KOPT-K1 (cell line): Measurements from ENCODE around the gene HPCAL1.

Experiments used
- H3K27ac ChIP-seq: fragments of 200-600 bp; sonication (generic); 2 replicates; pipeline ENCODE4 v1.5.1; 2016; ENCODE audit warnings: antibody characterized with exemption, mild to moderate bottlenecking, low read depth, low read length; ENCODE audit not compliant: poor library complexity, severe bottlenecking
- H3K36me3 ChIP-seq: fragments of 200-600 bp; sonication (generic); 2 replicates; pipeline ENCODE4 v1.5.1; 2017; ENCODE audit warnings: antibody characterized with exemption, mild to moderate bottlenecking, low read length, moderate library complexity; ENCODE audit not compliant: insufficient read depth
- H3K9me3 ChIP-seq: fragments of 200-600 bp; sonication (generic); 2 replicates; pipeline ENCODE4 v1.5.1; 2017; ENCODE audit warnings: antibody characterized with exemption, low read length, mild to moderate bottlenecking; ENCODE audit not compliant: insufficient read depth, poor library complexity, severe bottlenecking

Gene HPCAL1

GRCh38 chr2:10326707-10327594, 24.2 kb downstream of the HPCAL1 start:
- H3K36me3 ChIP-seq, result no peaks in the 10 kb centered on the region
- H3K9me3 ChIP-seq, result no peaks in the 10 kb centered on the region
- no peak overlapping the region for H3K27ac ChIP-seq

DNA sequence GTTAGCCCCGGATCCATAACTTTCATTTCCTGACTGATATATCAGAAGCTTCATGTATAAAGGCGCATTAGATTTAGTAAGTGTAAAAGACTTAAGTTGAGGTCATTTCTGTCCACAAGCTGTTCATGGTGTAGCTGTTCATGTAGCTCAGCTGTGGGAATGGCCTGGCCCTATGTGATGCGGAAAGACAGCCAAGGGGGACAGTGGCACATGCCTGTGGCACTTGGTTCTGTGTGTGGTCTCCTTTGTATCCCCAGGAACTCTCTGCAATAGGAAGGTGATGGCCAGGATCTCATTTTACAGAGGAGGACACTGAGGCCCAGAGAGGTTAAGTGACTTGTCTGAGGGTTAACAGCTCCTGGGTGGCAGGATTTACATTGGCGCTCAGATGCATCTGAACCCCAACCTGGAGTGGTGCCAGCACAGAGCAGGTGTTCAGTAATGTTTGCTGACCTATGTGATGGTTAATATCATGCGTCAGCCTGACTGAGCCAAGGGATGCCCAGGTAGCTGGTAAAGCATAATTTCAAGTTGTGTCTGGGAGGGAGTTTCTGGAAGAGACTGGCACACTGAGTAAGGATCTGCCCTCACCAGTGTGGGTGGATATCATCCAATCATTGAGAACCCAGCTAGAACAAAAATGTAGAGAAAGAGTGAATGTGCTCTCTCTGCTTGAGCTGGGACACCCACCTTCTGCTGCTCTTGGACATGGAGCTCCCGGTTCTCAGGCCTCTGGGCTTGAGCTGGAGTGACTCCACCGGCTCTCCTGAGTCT, 25.4 kb downstream of the HPCAL1 start:
- Histone ChIP-seq H3K9me3 (no peaks in the 10 kb centered on the region), H3K36me3 (no peaks in the 10 kb centered on the region), H3K27ac (no peak overlapping the region)

- Histone ChIP-seq H3K27ac (peak overlapping the region; percentile 64), H3K36me3 (no peaks in the 10 kb centered on the region), H3K9me3 (no peaks in the 10 kb centered on the region)
These were observed 26.2 kb downstream of the HPCAL1 start for GRCh38 chr2:10328670-10329579.

GRCh38 chr2:10329580-10329879, 26.8 kb downstream of the HPCAL1 start:
- H3K36me3 ChIP-seq, result no peaks in the 10 kb centered on the region
- H3K9me3 ChIP-seq, result no peaks in the 10 kb centered on the region
- peak overlapping the region; percentile 64 for H3K27ac ChIP-seq

DNA sequence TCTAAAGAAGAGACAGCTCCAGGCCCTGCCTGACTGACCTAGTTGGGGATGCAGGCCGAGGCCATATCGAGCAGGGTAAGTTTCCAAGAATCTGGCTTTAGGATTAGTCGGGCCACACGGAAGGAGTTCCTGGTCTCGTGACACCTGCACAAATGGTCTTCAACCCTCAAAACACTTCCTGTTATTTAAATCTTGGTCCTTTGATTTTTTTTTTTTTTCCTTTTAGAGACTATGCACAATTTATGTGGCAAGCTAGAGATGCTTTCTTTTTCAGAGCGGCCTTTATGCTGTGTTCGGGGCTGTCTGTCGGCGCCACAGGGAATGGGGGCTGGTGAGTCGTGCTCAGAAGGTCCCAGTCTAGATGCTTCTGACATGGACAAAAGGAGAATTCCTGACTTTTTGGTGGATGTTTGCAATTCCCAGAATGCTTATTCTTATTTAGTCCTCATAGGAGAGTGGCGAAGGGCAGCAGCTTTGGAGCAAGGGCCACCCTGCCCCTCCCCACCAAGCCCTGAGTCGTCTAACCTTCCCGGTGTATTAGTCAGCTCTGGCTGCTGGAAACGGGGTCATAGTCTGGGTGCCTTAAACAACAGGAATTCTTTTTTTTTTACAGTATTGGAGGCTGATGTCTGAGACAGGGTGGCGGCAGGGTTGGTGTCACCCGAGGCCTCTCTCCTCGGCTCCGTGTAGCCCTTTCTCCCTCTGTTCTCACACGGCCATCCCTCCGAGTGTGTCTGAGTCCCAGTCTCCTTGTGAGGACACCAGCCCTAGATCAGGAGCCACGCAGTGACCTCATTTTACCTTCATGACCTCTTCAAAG, 27.4 kb downstream of the HPCAL1 start:
- H3K9me3 ChIP-seq, result peaks cover 3% of the 10 kb centered on the region
- no peaks in the 10 kb centered on the region for H3K36me3 ChIP-seq
- peak overlapping the region; percentile 64 for H3K27ac ChIP-seq

DNA sequence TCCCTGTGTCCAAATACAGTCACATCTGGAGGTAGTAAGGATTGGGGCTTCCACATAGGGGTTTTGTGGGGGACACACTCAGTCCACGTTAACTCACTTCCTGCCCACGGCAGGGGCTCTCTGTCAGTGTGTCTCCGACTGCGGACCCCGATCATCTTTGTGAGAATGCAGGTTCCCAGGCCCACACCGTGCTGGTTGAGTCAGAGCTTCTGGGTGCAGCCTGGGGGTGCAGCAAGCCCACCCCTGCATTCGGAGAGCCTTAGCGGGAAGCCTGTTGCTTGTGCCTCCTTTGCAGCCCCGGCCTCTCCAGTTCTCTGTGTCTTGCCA, 28.0 kb downstream of the HPCAL1 start:
- Histone ChIP-seq H3K9me3 (peaks cover 7% of the 10 kb centered on the region), H3K36me3 (no peaks in the 10 kb centered on the region), H3K27ac (peak overlapping the region; percentile 64)

DNA sequence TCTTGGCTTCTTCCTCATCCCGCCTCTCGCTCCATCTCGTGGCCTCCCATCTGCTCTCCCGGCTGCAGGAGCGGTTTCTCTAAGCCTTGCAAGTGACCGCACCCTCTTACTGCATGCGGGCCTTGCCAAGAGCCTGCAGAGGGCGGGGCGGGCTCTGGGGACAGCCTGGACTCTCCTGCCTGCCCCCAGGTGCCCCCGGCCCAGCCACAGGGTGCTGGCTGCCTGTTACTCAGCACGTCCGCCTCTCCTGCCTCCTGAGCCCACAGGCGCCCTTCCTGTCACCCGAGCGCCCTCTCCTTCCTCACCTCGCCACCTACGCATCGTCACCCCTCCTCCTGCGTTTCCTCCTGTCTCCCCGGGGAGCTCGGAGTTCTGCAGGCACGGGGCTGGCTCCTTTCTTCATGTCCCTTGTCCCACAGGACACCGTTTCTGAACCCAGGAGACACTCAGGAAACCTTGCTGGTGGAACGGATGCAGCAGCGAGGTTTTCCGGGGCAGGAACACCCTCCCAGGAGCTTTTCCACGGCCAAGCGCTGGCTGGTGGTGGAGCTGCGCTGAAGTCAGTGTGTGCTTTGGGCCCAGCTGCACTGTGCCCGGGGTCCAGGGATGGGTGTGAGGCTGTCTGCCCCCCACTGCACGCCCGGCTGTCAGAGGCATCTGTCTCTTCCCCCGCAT, 28.5 kb downstream of the HPCAL1 start:
- Histone ChIP-seq H3K27ac (peak overlapping the region; percentile 64), H3K9me3 (peaks cover 7% of the 10 kb centered on the region), H3K36me3 (no peaks in the 10 kb centered on the region)

DNA sequence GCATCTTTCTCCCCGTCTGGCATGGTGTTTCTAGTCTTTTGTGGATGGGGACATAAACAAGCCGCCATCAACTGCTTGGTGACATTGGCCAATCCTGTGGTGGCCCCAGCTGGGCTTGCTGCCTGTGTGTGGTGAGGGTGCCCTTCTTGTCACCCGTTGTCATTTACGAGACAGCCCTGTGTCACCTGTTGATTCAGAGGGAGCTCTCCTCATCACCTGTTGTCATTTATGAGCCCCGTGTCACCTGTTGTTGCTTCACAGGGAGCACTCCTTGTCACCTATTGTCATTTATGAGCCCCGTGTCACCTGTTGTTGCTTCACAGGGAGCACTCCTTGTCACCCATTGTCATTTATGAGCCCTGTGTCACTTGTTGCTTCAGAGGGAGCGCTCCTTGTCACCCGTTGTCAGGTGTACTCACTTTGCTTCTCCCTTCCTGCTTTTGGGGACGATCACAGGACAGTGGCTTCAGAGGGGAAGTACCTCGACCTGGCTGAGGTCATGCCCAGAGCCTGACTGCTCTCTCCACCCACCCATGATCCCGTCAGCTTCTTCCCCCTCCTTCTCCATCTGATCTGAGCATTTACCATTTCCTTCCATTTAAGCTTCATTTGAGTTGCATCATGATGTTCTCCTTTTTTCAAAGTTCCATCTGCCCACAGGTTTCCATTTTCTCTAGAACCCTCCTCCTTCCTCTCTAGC, 29.1 kb downstream of the HPCAL1 start:
- Histone ChIP-seq H3K9me3 (peaks cover 7% of the 10 kb centered on the region), H3K27ac (peak overlapping the region; percentile 64)

DNA sequence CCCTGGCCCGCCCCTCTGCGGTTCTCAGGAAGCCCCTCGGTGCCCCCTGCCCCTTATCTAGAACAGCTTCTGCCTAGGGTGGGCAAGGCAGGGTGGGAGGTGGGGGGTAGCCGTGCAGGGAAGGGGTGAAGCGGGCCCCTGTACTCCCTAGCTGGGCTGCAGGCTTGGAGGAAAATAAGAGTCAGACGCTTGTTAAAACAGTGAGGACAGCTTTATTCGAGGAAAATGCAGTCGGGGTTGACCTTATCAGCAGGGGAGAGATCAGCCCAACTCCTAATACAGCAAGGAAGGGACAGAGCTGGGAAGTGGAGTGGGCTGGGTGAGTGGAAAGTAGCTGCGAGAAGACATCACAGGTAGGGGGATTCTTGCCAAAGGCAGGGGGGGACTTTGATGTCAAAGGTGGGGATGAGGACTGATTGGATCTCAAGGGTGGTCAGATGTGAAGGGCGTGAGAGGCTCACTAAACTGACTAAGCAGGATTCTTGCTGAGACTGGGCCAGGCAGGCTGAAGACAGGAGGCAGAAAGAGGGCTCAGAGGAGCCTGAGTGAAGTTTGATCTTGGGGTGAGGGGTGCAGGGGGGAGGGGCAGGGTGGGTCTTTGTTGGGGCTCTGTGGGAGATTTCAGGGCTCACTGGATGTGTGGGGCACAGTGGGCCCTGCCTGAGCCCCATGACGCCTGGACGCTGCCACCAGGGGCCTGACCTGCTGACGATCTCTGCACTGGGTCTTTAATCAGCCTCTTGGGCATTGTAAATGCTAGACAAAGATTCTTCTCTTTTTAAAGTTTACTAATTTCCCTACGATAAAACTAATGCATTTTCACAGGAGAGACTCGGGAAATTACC, 29.9 kb downstream of the HPCAL1 start:
- Histone ChIP-seq H3K9me3 (peaks cover 7% of the 10 kb centered on the region), H3K27ac (peak overlapping the region; percentile 64), H3K36me3 (no peaks in the 10 kb centered on the region)

More for the DNA sequence above, 29.1 kb downstream of the HPCAL1 start:
- no peaks in the 10 kb centered on the region for H3K36me3 ChIP-seq

GRCh38 chr2:10333247-10333613, 30.5 kb downstream of the HPCAL1 start:
- Histone ChIP-seq H3K27ac (no peak overlapping the region), H3K9me3 (peaks cover 7% of the 10 kb centered on the region), H3K36me3 (no peaks in the 10 kb centered on the region)

DNA sequence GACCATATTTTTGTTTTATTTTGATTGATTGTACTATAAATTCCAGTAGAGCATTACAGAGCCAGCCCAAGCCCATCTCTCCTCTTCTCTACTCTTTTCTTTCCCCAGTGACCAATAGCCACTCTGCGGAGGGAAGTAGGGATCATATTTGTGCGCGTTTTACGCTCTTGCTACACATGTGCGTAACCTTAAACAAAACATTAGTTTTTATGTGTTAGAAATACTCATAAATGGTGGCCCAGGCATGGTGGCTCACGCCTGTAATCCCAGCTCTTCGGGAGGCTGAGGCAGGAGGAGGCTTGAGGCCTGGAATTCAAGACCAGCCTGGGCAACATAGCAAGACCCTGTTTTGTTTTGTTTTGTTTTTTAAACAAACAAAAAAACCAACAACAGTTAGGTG, 31.3 kb downstream of the HPCAL1 start:
- no peaks in the 10 kb centered on the region for H3K36me3 ChIP-seq
- no peak overlapping the region for H3K27ac ChIP-seq
- H3K9me3 ChIP-seq, result peaks cover 7% of the 10 kb centered on the region

DNA sequence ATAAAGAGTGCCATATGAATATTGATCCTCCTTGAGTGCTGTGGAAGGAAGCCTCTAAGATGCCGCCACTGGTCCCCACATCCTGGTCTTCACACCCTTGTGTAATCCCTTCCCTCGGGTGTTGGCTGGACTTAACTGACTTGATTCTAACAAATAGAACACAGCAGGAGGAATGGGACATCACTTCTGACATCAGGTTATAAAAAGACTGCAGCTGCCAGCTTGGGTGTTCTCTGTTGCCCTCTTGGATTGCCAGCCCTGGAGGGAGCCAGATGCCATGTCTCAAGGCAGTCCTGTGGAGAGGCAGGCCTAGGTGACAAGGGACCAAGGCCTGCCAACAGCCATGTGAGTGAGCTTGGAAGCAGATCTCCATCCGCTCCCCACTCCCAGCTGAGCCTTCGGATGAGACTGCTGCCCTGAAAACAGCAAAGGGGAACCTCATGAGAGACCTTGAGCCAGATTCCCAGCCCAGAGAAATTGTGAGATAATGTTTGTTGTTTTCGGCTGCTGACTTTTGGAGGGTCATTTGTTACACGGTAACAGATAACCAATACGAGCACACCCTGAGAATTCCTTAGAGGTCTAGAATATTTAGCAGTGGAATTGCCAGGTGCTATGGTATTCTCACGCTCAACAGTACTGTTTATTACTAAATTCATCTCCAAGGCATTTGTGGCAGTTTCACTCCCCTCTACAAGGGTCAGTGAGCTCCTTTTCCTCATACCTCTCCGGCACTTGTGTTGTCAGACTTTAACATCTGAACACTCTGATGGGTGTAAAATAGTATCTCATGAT, 32.5 kb downstream of the HPCAL1 start:
- Histone ChIP-seq H3K36me3 (no peaks in the 10 kb centered on the region), H3K9me3 (peaks cover 7% of the 10 kb centered on the region), H3K27ac (no peak overlapping the region)
